ENCODE data around the gene FKBP7.

The FKBP7 gene

GRCh38 chr2:178514664-178515063 lies 36.3 kb upstream of the FKBP7 start:
- TF ChIP-seq, protein P1, sequence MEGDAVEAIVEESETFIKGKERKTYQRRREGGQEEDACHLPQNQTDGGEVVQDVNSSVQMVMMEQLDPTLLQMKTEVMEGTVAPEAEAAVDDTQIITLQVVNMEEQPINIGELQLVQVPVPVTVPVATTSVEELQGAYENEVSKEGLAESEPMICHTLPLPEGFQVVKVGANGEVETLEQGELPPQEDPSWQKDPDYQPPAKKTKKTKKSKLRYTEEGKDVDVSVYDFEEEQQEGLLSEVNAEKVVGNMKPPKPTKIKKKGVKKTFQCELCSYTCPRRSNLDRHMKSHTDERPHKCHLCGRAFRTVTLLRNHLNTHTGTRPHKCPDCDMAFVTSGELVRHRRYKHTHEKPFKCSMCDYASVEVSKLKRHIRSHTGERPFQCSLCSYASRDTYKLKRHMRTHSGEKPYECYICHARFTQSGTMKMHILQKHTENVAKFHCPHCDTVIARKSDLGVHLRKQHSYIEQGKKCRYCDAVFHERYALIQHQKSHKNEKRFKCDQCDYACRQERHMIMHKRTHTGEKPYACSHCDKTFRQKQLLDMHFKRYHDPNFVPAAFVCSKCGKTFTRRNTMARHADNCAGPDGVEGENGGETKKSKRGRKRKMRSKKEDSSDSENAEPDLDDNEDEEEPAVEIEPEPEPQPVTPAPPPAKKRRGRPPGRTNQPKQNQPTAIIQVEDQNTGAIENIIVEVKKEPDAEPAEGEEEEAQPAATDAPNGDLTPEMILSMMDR (IDR thresholded peaks at IDR 0.05), result no peak

- TF ChIP-seq, protein P1 (IDR thresholded peaks at IDR 0.05), result no peak
Measured at GRCh38 chr2:178513876-178514275, 35.5 kb upstream of the FKBP7 start.

GRCh38 chr2:178512484-178512883 lies 34.1 kb upstream of the FKBP7 start:
- TF ChIP-seq, protein P1 (IDR thresholded peaks at IDR 0.05), result no peak

DNA sequence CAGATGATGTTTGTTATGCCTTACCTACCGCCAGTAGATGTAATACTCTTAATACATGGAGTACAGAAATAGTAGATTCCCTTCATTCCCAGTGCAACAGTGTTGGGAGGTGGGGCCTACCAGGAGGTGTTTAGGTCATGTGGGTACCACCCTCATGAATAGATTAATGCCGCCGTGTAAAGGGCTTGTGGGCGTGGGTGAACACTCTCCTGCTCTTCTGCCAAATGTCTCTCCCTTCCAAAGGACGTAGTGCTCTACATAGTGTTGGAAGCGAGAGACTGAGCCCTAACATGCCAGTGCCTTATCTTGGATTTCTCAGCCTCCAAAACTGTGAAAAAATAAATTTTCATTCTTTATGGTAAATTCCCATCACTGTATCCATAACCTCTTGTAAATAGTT lies 32.0 kb upstream of the FKBP7 start:
- TF ChIP-seq, protein P1 (IDR thresholded peaks at IDR 0.05), result no peak

- TF ChIP-seq, protein P1 (IDR thresholded peaks at IDR 0.05), result no peak
Measured at GRCh38 chr2:178508646-178509045, 30.2 kb upstream of the FKBP7 start.

DNA sequence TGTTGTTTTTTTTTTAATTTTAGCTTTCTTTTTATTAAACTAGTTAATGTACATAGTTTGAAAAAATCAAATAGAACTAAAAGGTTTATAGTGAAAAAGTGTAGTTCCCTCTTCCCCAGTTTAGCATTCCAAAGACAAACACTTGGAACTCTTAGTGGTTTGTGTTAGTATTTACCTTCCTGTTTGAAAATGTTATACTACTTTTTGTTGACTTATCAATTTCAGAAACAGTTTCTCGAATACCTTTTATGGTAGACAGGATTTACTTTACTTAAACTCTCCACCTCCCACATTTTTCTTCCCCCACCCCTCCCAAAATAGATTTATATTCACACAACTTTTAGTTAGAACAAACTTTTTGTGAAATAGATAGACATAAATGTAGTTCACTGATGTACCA lies 28.5 kb upstream of the FKBP7 start:
- TF ChIP-seq, protein P1 (IDR thresholded peaks at IDR 0.05), result no peak

DNA sequence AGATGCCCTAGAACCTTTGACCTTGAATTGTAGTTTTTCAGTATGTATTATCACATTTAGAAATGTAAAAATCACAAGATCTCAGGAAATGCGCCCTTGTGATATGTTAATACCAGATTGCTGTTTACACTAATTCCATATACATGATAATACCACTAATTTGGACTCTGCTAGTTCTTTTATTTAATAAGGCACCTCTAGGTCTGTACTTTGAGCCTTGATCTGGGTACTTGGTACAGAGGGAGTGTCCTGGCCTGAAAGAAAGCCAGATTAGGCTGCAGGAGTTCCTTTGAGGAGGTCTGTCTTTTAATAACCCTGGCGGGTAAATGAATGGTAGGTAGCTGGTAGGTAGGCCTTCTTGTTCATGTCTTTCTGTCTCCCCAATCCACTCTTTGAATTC lies 28.1 kb upstream of the FKBP7 start:
- TF ChIP-seq, protein P1 (IDR thresholded peaks at IDR 0.05), result no peak

DNA sequence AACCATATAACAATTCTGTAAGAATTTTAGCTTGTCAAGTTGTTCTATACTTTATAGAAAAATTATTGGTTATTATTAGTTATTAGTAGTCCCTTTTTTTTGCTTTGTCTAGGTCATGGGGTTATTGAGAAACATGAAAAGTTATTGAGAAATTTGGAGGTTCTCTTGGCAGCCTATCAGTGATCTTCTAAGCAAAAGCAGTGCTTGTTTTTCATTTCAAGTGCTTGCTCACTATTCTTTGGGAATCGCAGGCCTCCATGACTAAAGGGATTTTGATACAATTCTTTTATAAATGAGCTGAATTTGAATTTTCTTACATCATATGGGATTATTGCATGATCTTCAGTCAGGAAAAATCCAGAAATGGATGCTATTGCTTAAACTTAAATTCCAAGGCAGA lies 27.7 kb upstream of the FKBP7 start:
- TF ChIP-seq, protein P1 (IDR thresholded peaks at IDR 0.05), result no peak

Data from LNCAP (cell line).